RCC 7860 (cell line): Measurements from ENCODE around the gene CDC14B.
"Not testable (repeated sequence)": the region's sequence is repeated elsewhere in the genome, so short reads cannot be mapped to it uniquely, and the experiment has no call there.

Experiments
- DNase-seq: peaks from one replicate; pipeline ENCODE4 v3.0.0-alpha.2; 2015; ENCODE audit warnings: low spot score
- FAIRE-seq: peaks from 2 replicates; lab custom pipeline; 2012; peaks lifted over from hg19 to GRCh38; lab: Jason Lieb, UNC

Gene CDC14B

DNA sequence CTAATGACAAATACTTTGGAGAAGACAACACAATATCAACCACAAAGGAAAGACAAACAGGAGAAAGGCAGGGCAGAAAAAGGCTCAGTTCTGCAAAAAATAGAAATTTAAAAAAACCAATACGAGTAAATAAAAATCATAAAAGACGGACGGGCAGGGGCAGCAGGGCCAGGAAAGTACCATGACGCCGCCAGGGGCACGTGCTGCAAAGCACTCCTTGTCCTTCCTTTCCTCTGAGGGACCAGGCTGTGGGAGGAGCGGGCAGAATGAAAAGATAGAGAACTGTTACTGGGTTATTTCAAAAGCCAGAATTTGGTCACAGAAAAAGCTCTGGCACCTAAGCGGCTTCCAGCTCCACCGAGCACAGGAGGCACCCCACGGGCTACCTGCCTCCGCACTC lies 115.7 kb downstream of the CDC14B start:
- FAIRE-seq (no peak), DNase-seq (no peak)

DNA sequence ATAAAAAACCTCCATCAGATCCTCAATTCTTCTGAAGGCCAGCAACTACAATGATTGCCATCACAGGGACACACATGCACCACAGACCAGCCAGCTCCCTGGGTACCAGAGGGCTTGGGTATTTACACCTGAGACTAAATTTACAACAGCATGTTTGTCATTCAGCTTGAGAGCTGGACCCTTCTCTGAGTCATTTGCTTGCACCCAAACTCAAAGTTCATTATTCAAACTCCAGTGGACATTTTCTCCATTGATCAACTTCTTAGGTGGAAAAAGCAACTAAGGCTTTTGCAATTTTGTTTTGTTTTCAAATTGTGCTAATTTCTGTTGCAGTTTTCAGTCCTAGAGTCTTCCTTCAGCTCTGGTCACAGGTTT lies 116.3 kb downstream of the CDC14B start:
- FAIRE-seq, DNase-seq: not testable (repeated sequence)

DNA sequence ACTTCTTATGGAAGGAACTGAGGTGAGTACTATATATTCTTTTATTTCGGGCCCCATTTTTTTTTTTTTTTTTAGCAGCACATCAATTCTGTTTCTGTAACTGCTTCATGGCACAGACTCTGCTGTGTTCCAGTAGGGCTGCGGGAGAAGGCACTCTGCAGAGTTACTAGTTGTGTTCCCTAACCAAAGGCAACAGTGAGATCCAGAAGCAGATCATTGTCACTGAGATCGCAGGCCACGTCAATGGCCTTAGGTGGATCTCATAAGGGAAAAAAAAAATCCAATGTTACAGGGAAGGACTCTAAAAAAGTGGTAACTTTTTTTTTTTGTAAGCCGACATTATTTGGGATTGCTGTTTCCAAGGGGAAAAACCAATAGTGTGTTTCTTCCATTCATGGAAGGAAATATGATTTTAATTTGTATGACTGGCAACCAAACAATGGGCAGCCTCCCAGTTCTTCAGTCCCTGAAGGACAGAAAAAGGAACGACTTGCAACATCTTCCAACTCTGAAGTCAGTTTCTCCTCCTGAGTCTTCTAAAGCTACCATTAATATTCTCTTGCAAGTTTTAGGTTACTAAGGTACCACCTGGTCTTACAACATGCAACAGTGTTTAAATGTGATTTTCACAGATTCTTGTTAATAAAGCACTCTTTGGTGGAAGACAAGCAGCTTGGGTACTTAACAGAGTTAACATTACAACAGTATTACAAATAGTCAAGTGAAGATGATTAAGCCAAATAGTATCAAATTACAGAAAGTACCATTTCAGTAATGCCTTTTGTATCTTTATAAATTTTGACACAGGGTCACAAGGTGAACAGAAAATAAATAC lies 116.9 kb downstream of the CDC14B start:
- FAIRE-seq (no peak), DNase-seq (no peak)

DNA sequence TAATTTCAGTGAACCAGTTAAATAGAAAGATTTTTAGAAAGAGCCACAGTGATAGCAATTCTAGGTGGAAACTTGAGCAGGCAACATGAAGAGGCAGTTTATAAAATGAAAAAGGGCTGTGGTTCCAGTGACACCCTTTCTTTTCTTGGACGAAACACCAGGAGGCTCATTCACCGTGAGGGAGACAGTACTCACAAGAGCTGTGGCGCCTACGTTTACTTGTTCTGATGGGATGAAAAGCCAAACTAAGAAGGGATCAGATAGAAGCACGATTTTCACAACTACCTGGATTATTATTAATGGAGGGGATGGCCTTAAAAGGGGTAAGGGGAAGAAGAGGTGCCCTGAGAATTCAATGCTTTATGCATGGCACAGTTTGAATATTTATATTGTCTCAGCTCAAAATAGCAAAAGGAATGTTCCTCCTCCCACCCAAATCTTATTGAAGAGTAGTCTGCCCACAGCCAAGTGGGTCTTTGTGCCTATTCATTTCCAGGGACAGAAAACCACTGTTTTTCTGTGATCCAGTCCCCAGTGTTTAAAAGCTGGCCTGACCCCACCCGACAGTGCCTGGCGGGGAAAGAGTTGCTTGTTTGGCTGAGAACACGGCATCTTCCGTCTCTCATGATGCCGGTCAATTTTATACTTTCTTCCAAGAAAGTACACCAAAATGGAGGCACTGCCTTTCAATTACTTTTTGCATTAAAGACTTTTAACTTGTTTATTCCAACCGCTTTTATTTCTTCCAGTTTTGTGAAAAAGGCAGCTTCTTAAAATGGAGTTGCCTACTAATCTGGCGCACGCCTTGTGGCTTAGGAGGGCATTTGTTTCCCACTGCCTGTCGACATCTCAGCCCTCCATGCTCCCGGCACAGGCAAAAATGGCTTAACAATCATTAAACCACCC lies 117.8 kb downstream of the CDC14B start:
- FAIRE-seq (no peak), DNase-seq (no peak)

DNA sequence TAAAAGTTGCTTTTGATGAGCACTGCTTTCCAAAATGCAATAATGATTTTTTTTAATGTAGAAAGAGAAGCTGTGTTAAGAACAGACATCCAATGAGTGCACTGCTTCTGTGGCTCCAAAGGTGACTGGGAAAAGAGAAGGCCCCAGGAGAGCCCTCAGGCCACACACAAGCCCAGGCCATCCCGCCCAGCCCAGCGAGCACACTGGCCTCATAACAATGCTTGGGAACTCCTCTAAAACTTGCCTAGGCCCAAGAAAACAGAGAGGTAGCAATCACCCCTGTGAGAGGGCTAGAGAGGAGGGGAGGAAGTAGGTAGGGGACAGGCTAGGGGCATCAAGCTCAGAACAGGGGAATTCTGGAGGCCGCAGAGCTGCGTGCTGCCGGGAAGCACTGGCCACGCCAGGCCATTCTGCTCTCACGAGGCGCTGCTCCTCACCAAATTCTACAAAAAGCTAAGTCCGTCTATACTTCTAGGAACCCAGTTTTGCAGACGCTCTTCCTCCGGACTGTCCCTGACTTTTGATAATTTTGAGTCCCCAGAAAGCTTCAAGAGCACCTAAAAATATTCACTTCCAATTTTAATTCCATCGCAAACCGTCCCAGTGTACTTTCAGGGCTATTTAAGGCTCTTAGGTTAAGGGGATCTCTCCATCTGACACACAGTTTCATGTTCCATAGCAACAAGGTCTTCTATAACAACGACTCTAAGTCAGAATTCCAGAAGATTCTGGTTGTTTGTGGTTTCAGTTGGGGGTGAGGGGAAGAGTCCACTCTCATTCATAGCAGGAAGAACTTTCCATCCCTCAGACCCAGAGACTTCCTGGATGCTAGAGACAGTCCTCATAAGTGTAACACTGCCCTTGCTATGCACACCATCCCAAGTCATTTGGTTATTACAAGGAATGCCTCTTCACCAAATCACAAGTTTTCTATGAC lies 118.7 kb downstream of the CDC14B start:
- FAIRE-seq (no peak), DNase-seq (no peak)

DNA sequence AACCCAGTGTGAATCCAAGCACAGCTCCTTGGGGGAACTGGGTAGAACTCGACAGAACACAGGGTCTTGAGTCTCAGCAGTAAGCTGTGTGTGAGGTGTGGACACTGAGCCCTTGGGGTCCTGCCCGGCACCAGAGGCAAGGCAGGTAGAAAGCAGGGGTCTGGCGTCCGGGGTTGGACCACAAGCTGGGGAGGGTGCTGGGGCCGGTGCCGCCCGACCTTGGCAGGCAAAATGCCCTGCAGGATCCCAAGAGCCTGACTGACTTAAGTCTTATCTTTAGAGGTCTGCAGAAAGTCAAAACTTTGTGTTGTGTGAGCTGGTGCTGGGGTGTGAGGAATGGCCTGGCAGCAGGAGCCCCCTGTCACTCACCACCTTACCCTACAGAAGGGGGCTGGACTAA lies 120.4 kb downstream of the CDC14B start:
- no peak for FAIRE-seq
- no peak for DNase-seq

DNA sequence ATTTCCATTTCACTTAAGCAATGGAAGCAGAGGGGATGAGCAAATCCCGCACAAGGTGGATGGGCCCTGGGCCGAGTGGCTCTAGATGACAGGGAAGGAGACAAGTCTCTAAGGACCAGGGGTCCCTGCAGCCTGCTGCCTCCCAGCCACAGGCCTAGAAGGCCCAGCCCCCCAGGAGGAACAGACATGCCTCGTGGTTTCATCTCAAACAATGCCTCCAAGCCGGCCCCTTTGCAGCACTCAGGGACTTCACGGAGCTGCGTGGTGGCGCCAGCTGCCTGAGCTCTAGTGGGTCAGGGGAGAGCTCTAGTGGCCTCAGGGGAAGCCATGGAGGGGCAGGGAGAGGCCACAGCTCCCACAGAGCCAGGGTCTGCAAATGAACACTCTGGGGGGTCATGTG lies 120.8 kb downstream of the CDC14B start:
- no peak for DNase-seq
- FAIRE-seq: no peak

DNA sequence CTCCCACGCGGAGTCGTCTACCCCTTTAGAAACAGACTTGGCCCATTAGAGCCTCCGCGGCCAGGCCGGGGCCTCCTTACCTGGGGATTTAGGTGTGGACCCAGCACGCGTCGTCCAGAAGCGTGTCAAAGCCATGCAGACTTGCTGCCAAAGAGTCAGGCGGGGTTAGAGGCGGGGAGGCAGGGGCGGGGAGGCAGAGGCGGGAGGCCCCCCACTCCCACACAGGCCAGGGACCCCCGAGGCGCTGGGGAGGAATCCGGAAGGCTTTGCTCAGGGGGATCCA lies 122.6 kb downstream of the CDC14B start:
- no peak for FAIRE-seq
- no peak for DNase-seq

DNA sequence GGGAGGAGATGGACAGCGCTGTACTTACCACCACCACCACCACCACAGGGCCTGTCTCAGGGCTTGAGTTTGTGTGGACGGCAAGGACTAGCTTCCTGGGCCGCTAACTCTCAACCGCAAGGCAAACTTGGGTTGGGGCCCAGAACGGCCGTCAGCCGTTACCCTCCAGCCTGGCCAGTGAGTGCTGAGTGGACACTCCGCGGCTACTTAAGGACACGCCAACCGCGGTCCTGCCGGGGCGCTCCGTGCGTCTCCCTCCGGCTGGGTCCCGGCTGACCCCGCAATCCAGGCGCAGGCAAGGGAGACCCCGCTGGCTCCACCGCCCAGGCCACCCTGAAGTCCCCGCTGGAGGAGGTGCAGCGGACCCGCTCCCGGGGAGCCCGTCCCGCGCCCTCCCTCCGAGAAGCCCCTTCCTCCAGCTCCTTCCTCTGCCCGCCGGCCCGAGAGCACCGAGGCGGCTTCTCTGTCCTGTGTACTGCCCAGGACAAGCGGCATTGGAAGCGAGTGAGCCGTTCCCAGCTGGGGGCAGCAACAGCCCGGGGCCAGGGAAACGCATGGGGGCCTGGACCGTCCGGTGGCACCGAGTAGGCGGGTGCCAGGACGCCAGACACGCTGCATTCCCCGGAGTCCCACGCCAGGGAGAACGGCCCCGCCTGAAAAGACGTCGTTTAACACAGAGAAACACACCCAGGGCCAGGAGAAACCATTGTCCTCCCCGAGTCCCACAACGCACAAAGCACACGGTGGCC lies 123.1 kb downstream of the CDC14B start:
- no peak for FAIRE-seq
- no peak for DNase-seq

DNA sequence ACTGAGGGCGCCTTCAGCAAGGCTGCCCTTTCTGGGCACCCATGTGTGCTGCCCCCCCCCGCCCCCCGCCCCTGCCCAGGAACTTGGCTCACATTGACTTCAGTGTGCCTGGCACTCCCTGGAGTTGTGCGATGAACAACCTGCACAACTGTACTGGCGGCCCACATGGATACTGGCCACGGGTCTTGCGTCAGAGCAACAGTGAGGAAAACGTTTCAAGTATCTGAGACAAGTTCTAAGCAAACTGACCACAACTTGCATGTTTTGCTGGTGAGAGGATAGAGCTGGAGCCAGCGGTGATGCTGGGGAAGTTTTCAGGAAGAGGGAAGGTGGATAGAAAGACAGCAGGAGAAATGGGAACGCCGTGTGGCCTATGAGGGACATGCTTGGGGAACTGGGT lies 124.3 kb downstream of the CDC14B start:
- DNase-seq: no peak

DNA sequence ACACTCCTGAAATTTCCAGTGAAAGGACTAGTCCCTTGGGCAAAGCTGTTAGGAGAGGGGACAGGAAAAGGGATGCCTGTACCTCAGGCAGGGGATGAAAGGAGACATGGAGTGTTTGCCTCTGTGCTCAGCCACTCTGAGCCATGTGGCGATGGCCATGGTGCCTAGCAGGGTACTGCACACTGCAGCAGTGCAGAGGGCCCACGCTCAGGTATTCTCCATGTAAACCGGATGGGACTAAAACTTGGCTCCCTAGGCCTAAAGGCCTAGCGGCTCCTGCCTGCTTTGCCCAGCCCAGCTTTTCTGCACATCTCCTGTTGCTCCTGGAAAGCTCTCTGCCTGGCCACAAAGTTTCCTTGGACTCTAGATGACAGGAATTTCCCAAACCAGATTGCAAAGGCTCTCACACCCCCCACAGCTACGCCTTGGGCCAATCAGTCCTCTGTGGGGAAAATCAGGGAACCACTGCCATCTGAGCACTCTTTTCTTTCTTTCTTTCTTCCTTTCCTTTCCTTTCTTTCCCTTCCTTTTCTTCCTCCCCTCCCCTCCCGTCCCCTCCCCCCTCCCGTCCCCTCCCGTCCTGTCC lies 125.3 kb downstream of the CDC14B start:
- DNase-seq (no peak), FAIRE-seq (no peak)

More for the DNA sequence above, 124.3 kb downstream of the CDC14B start:
- FAIRE-seq: no peak

DNA sequence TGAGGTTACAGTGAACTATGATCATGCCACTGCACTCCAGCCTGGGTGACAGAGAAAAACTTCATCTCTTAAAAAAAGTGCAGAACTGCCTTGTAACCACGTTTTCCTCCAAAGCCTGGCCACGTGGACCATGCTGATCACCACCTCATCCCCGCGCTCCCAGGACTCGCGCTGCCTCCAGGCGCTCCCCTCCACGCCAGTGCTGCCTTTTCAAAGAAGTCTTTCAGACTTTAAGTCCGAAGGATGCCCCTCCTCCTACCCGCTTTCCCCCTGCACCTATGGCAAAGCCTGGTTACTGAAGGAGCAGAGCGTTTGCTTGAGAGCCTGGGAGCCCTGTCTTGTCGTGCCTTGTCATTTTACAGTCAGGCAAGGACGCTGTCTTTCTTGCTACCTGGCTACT lies 125.9 kb downstream of the CDC14B start:
- no peak for DNase-seq
- no peak for FAIRE-seq

DNA sequence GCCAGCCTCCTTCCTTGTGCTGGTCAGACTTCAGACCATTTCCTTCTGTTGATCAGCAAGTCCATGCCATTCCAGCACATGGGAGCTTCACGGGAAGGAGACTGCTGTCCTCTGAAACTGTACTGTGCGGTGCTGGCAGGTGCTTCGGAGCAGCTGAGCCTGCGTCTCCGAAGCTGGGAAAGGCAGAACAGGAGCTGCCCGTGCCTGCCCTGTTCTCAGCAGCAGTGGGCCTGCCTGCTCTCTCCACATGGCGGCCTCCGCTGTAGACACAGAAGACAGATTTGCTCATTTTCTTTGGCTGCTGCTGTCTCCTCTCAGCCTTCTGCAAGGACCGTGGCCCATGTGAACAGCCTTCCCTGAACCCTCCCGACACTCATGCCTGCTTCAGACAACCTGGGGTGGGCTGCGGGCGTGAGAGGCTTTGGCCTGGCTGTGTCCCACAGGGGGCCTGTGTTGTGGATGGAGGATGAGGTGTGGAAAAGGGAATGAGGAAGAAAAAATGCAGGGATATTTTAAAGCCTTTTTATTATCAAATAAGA lies 126.6 kb downstream of the CDC14B start:
- FAIRE-seq (no peak), DNase-seq (no peak)

DNA sequence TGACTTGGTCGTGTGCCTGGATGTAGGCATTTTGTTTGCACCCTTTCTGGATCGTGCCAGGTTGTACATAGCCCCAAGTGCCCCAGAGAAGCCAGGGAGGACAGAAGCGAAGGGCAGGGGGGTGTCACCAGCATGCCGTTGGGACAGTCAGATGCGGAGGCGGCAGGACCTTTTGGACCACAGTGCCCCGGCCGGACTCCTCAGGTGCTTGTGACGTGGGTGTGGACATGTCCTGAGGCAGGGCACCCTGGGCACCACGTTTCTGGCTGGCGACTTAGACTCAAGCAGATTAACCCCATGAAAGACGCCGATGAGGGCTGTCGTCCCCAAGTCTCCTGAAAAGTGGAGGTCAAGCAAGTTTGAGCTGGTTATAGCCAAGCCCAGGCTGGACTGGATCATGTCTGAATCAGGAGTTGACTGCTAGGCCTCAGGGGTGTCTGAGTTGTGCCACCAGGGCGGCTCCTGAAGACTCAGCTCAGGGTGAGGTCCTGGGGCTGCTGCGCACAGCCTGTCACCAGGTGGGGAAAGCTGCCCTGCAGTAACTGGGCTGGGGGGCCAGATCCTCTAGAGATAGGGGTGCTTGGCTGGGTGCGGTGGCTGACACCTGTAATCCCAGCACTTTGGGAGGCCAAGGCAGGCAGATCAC lies 127.6 kb downstream of the CDC14B start:
- FAIRE-seq (no peak), DNase-seq (no peak)

DNA sequence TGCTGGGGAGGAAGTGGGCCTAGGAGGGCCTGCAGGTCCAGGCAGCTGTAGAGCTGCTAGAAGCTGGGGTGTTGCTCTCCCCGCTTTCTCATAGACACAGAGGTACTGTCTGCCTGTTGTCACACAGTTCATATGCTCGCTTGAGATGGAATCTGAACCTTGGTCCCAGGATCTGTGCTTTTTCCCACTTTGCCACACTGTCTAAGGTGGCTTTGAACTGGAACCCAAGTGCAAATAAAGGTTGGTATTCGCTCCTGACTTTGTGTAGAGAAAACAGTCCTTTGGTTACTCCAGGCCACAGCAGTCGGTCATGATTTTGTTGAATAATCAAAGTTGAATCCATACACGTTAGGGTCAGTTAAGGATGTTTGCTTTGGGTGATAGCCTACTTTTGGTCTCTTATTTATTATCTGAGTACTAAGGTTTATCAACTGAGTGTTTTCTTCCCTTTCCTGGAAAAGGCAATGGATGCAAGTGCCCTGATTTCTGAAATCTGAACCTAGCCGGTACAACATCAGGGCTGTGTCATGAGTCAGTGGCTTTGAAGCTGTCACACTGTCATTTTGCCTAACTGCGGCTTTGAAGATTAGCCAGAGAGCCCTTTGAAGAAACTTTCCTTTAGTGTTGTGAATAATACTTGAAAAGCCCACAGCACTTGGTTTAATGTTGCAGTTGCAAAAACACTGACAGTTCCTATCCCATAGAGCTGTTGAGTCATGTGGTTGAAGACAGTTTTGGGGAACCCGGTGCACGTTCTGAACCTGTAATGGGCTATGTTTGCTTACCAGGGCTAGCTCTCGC lies 128.4 kb downstream of the CDC14B start:
- FAIRE-seq (no peak), DNase-seq (no peak)

DNA sequence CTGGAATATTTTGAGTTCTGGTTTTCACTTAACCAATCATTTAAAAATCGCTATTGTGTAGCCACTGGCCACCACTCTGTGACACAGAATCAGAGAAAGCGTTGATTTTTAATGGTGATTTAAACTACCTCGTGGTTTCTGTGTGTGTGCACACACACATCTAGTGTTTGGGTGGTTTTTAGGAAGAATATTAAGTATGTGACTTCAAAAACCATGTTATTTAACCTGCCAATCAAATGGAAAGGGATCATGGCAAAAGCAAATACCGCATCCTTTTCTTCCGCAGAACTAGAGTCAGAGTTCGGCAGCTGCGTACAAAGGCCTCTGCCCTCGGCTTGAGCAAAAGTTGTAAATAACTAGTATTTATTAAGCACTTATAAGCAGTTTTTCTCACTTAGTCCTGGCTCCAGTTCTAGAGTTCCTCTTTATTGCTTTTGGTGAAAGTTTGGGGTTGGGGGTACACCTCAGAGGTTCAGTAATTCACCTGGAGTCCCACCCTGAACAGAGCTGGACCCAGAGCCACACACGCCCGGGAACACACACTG lies 129.0 kb downstream of the CDC14B start:
- DNase-seq (no peak), FAIRE-seq (no peak)

DNA sequence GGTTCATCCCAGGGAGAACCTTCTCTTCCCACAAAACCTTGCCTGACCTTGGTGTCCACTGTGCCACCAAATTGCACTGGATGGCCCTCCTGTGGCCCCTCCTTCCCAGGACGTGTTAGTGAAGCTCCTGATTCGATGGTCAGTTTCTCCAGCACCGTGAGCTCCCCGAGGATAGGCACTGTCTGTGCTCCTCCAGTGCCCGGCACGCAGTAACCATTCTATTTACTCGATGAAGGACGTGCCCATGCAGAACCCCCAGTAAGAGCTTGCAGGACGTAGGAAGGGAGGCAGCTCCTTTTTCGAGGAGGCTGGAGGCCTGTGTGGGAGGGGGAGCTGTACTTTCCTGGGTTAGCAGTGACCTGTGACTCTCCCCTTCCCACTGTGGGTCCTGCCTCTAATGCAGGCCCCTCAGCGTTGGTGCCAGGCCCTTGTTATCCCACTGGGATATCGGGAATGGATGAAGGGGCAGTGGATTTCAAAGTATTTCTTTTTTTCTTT lies 130.1 kb downstream of the CDC14B start:
- DNase-seq (no peak), FAIRE-seq (no peak)

DNA sequence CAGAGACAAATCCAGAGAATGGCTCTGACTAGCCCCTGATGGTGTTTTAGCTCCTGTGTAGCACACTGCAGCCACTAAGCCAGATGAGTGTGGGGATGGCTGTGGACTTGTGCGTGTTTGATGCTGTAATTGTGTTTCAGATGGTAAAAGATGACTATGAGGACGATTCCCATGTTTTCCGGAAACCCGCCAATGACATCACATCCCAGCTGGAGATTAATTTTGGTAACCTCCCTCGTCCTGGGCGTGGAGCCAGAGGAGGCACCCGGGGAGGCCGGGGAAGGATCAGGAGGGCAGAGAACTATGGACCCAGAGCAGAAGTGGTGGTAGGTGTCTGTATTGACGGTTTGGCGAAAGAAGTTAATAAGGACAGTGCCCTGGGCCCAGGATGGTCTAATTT lies 131.7 kb downstream of the CDC14B start:
- DNase-seq (no peak), FAIRE-seq (no peak)
